B cell (primary cell): ENCODE measurements around the gene CDS1. TPM values are rescaled to one million over a fixed set of nuclear protein-coding genes. Genes with fewer than 3 reads are reported as not detected.

ENCODE experiments used
- ATAC-seq: fragments of 200-7000 bp; cut with Tn5 transposase; one replicate; pipeline ENCODE4 v1.10.0; 2021; ENCODE audit warnings: low read depth, mild to moderate bottlenecking, moderate number of reproducible peaks, moderate library complexity
- CTCF ChIA-PET: fragments of 350-600 bp; sonication (Branson Sonifier 250); formaldehyde crosslinking; loops from one replicate; lab custom pipeline; 2021; ENCODE audit warnings: antibody characterized with exemption, inconsistent platforms; lab: Charles Lee
- POLR2A ChIA-PET: fragments of 350-600 bp; sonication (Branson Sonifier 250); formaldehyde crosslinking; loops from one replicate; lab custom pipeline; 2021; ENCODE audit warnings: antibody characterized with exemption; lab: Charles Lee
- DNase-seq: peaks from one replicate; pipeline ENCODE4 v3.0.0; 2013
- H2AFZ ChIP-seq: 2 replicates; pipeline ENCODE4 v1.6.1; 2012; ENCODE audit warnings: mild to moderate bottlenecking, low read depth, low read length; ENCODE audit not compliant: insufficient read depth, poor library complexity, severe bottlenecking
- H3K27ac ChIP-seq, 2 donors: 1 replicate in 1 of 2; 2 replicates in 1 of 2; pipeline ENCODE4 v1.5.1; 2012 to 2013; ENCODE audit warnings: low read length in 2 of 2, mild to moderate bottlenecking in 2 of 2, moderate library complexity in 1 of 2
- H3K27me3 ChIP-seq, 4 experiments: fragments of 200-600 bp in 1 of 4; sonication (generic) in 1 of 4; replicated peaks in 1 of 4; 1 replicate in 2 of 4; 2 replicates in 2 of 4; pipeline versions ENCODE4 v1.6.1 to v1.7.0; 2013 to 2016; ENCODE audit warnings: low read length in 3 of 4, mild to moderate bottlenecking in 2 of 4, mixed read lengths in 1 of 4, moderate library complexity in 1 of 4; ENCODE audit not compliant: insufficient read depth in 4 of 4, control insufficient read depth in 3 of 4; ENCODE audit errors: control extremely low read depth in 1 of 4
- H3K36me3 ChIP-seq, 2 experiments: replicated peaks in 1 of 2; 1 replicate in 1 of 2; 2 replicates in 1 of 2; pipeline versions ENCODE4 v1.6.1 to v1.7.1; 2013; ENCODE audit warnings: low read length in 1 of 2; ENCODE audit not compliant: insufficient read depth in 2 of 2, control insufficient read depth in 1 of 2; ENCODE audit errors: control extremely low read depth in 1 of 2, extremely low read depth in 1 of 2
- H3K4me1 ChIP-seq, 2 donors: fragments of 200-600 bp in 1 of 2; sonication (generic) in 1 of 2; 1 replicate in 1 of 2; 2 replicates in 1 of 2; pipeline versions ENCODE4 v1.5.1 to v1.6.1; 2013 to 2017; ENCODE audit warnings: low read length in 2 of 2; ENCODE audit not compliant: control insufficient read depth in 2 of 2, insufficient read depth in 2 of 2
- H3K4me2 ChIP-seq: replicated peaks from 2 replicates; pipeline ENCODE3; 2012; ENCODE audit warnings: mild to moderate bottlenecking, low read depth, low read length; ENCODE audit not compliant: poor library complexity, severe bottlenecking
- H3K4me3 ChIP-seq, 5 experiments: fragments of 200-600 bp in 1 of 5; sonication (generic) in 1 of 5; 1 replicate in 3 of 5; 2 replicates in 2 of 5; pipeline versions ENCODE4 v1.5.1 to v1.7.0; 2011 to 2016; ENCODE audit warnings: low read length in 4 of 5, mild to moderate bottlenecking in 4 of 5, low read depth in 2 of 5, control low read depth in 1 of 5, moderate library complexity in 1 of 5; ENCODE audit not compliant: insufficient read depth in 1 of 5; ENCODE audit errors: control extremely low read depth in 1 of 5, extremely low read depth in 1 of 5
- H3K79me2 ChIP-seq: fragments of 200-600 bp; sonication (generic); one replicate; pipeline ENCODE4 v1.6.0; 2016; ENCODE audit warnings: low read length; ENCODE audit not compliant: control insufficient read depth, insufficient read depth
- H3K9ac ChIP-seq: fragments of 200-600 bp; sonication (generic); 2 replicates; pipeline ENCODE4 v1.6.1; 2017; ENCODE audit warnings: mild to moderate bottlenecking, low read length, moderate library complexity
- H3K9me3 ChIP-seq, 3 donors: one replicate each; pipeline versions ENCODE4 v1.6.1 to v1.7.1; 2013; ENCODE audit warnings: low read length in 2 of 3; ENCODE audit not compliant: control insufficient read depth in 2 of 3, insufficient read depth in 1 of 3; ENCODE audit errors: control extremely low read depth in 1 of 3
- H4K20me1 ChIP-seq: 2 replicates; pipeline ENCODE4 v1.6.0; 2012; ENCODE audit warnings: mild to moderate bottlenecking, low read length; ENCODE audit not compliant: insufficient read depth, control insufficient read depth, poor library complexity, severe bottlenecking
- H3K27ac Mint-ChIP-seq: one replicate; pipeline ENCODE4 v1.8.0; 2021; ENCODE audit warnings: mixed read lengths
- H3K27me3 Mint-ChIP-seq: one replicate; pipeline ENCODE4 v1.8.0; 2021; ENCODE audit warnings: mixed read lengths
- H3K4me1 Mint-ChIP-seq: one replicate; pipeline ENCODE4 v1.8.0; 2021; ENCODE audit warnings: mixed read lengths
- H3K4me3 Mint-ChIP-seq: one replicate; pipeline ENCODE4 v1.8.0; 2021; ENCODE audit warnings: mixed read lengths
- H3K9me3 Mint-ChIP-seq: one replicate; pipeline ENCODE4 v1.8.0; 2022; ENCODE audit warnings: mixed read lengths; ENCODE audit not compliant: insufficient read depth
- EZH2 ChIP-seq: IDR thresholded peaks from 2 replicates; pipeline ENCODE4 v1.6.1; 2012; ENCODE audit warnings: borderline replicate concordance, low read depth, mild to moderate bottlenecking, moderate library complexity, low read length; ENCODE audit not compliant: insufficient read depth, poor library complexity, severe bottlenecking
- WGBS: methylation state at CpG from one replicate; pipeline ENCODE4 v1.1.5; 2013; ENCODE audit warnings: missing lambda C conversion rate; ENCODE audit not compliant: insufficient coverage; 5-methylcytosine and 5-hydroxymethylcytosine counted together
- intact Hi-C: fragments of 100-400 bp; cut with micrococcal nuclease; formaldehyde crosslinking; loops from one replicate; pipeline ENCODE4 v1.10.0; 2022
- polyA plus RNA-seq: library from polyadenylated mRNA; depleted of rRNA; stranded (reverse); fragments of >200 nt; gene quantifications from 2 replicates; pipeline ENCODE4 v1.2.3, GENCODE V29; 2012
- total RNA-seq, 2 donors: library from RNA; stranded (reverse); fragments of 120-200 nt in 1 of 2; gene quantifications; 1 replicate in 1 of 2; 2 replicates in 1 of 2; pipeline versions ENCODE4 v1.2.3 to v1.2.4, GENCODE V29; 2013 to 2022
- TF ChIP-seq, protein P1 (sequence below): fragments of 200-600 bp; IDR thresholded peaks from one replicate; pipeline ENCODE4 v1.8.0; 2022; ENCODE audit warnings: antibody characterized with exemption, mild to moderate bottlenecking

The CDS1 gene
- total and polyA plus RNA-seq, 2 donors (not counting 1 experiment from before 2014, with no cell fraction given): 0.03 to 0.15 TPM

DNA sequence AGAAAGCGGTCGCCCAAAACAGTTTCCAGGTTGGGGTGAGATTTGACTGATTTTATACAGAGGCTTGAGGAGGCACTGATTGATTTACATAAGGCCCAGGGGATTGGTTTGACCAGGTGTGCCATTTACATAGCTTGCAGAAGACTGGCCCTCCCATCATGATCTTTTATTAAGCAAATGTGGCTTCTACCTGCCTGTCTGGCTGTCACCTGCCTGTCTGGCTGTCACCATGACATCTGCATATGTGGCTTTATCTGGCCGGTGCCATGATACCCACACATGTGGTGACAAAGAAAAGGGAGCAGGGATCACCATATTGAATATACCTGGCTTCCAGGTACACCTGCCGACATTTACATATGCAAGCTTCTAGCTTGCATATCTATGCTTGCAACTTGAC lies 17.0 kb upstream of the CDS1 start:
- Histone ChIP-seq H3K4me2 (no peak overlapping the region), H2AFZ (no peak overlapping the region), H3K36me3 (no peaks in the 10 kb centered on the region), H3K27ac (no peak overlapping the region), H3K4me3 (no peak overlapping the region), H3K4me1 (no peaks in the 10 kb centered on the region), H3K79me2 (no peaks in the 10 kb centered on the region), H3K9me3 (no peaks in the 10 kb centered on the region), H3K27me3 (peaks cover 0 to under 1% (median 0%) of the 10 kb centered on the region in 4 experiments), H3K9ac (no peak overlapping the region), H4K20me1 (no peaks in the 10 kb centered on the region)
- no peak for TF ChIP-seq EZH2
- TF ChIP-seq, protein P1, sequence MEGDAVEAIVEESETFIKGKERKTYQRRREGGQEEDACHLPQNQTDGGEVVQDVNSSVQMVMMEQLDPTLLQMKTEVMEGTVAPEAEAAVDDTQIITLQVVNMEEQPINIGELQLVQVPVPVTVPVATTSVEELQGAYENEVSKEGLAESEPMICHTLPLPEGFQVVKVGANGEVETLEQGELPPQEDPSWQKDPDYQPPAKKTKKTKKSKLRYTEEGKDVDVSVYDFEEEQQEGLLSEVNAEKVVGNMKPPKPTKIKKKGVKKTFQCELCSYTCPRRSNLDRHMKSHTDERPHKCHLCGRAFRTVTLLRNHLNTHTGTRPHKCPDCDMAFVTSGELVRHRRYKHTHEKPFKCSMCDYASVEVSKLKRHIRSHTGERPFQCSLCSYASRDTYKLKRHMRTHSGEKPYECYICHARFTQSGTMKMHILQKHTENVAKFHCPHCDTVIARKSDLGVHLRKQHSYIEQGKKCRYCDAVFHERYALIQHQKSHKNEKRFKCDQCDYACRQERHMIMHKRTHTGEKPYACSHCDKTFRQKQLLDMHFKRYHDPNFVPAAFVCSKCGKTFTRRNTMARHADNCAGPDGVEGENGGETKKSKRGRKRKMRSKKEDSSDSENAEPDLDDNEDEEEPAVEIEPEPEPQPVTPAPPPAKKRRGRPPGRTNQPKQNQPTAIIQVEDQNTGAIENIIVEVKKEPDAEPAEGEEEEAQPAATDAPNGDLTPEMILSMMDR: no peak
- Mint-ChIP-seq H3K4me1 (no peaks in the 10 kb centered on the region), H3K9me3 (no peaks in the 10 kb centered on the region), H3K27me3 (peaks cover 11% of the 10 kb centered on the region), H3K4me3 (no peak overlapping the region), H3K27ac (no peak overlapping the region)
- WGBS: 94% methylated on average over 3 of the region's 4 CpGs
- DNase-seq (no peak), ATAC-seq (no peak)
- intact Hi-C loops: no loop called here
- ChIA-PET CTCF (no interaction called here), POLR2A (no interaction called here)

DNA sequence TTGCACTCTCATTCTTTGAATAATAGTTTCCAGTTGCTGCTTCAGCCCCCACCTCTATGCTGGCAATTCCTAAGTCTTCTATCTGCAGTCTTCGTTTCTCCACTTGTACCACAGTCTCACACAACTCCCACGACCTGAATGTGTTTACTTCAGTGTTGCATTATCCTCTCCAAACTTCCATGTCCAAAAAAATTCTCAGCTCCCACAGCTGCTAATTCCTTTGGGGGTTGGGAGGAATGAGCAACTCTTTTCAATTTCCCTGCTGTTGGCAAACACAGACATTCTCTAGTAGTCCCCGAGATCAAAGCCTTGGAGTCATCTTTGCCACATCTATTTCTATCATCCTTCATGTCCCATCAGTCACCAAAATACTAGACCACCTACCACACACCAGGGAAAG lies 14.4 kb upstream of the CDS1 start:
- no peaks in the 10 kb centered on the region for H3K36me3 ChIP-seq
- CTCF ChIA-PET: no interaction called here
- Mint-ChIP-seq H3K4me1 (no peaks in the 10 kb centered on the region), H3K4me3 (no peak overlapping the region), H3K9me3 (no peaks in the 10 kb centered on the region), H3K27ac (no peak overlapping the region), H3K27me3 (peaks cover 15% of the 10 kb centered on the region)
- H3K27me3 ChIP-seq: peaks cover 0 to 4% (median 0%) of the 10 kb centered on the region in 4 experiments
- POLR2A ChIA-PET: no interaction called here
- no peaks in the 10 kb centered on the region for H3K4me1 ChIP-seq
- DNase-seq (no peak), ATAC-seq (no peak)
- no peak overlapping the region for H3K4me3 ChIP-seq
- no peaks in the 10 kb centered on the region for H3K79me2 ChIP-seq
- intact Hi-C loops: no loop called here
- H3K9me3 ChIP-seq: no peaks in the 10 kb centered on the region
- TF ChIP-seq, protein P1: no peak
- TF ChIP-seq EZH2: no peak
- no peak overlapping the region for H3K4me2 ChIP-seq
- H2AFZ ChIP-seq: no peak overlapping the region
- no peaks in the 10 kb centered on the region for H4K20me1 ChIP-seq
- no peak overlapping the region for H3K27ac ChIP-seq
- 87% methylated on average over 3 of the region's 3 CpGs for WGBS
- no peak overlapping the region for H3K9ac ChIP-seq
